Cardiac fibroblast (primary cell): Measurements from ENCODE around the gene AIMP2.
"Not testable (repeated sequence)": the region's sequence is repeated elsewhere in the genome, so short reads cannot be mapped to it uniquely, and the experiment has no call there.

Experiments
- DNase-seq, 2 donors: peaks; one replicate each; pipeline versions ENCODE4 v3.0.0 to v3.0.0-alpha.2; 2010; ENCODE audit warnings: low read depth in 2 of 2
- H3K4me3 ChIP-seq, 2 donors: replicated peaks in 1 of 2; 1 replicate in 1 of 2; 2 replicates in 1 of 2; pipeline ENCODE4 v1.5.1; 2011; ENCODE audit warnings: low read depth in 2 of 2, low read length in 2 of 2, mild to moderate bottlenecking in 2 of 2, moderate library complexity in 1 of 2
- CTCF ChIP-seq: IDR thresholded peaks from one replicate; pipeline ENCODE4 v1.5.1; 2011; ENCODE audit warnings: low read depth, mild to moderate bottlenecking, low read length, inconsistent platforms

The AIMP2 gene

GRCh38 chr7:6031567-6031966, 22.5 kb downstream of the AIMP2 start:
- TF ChIP-seq CTCF: no peak
- DNase-seq: no peak
- H3K4me3 ChIP-seq: no peak overlapping the region

DNA sequence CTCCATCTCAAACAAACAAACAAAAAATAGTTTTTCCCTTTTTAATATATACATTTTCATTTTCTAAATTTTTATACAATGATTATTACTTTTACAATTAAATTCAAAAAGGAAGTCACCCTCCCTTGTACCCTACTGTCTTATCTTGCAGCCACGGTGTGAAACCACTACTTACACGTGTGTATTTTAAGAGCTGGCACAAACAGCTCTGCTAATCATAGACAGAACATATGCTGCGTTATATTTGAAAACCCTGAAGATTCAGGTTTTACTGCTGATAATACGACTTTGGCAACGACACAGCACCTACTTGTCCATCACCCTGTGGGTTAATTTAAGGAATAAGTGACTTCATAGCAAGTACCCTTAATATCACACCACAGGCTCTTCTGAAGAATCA, 23.1 kb downstream of the AIMP2 start:
- no peak overlapping the region for H3K4me3 ChIP-seq
- TF ChIP-seq CTCF: no peak
- no peak for DNase-seq

GRCh38 chr7:6032641-6033040, 23.6 kb downstream of the AIMP2 start:
- no peak for TF ChIP-seq CTCF
- DNase-seq: no peak

GRCh38 chr7:6035165-6035564, 26.1 kb downstream of the AIMP2 start:
- H3K4me3 ChIP-seq: no peak overlapping the region
- no peak for TF ChIP-seq CTCF
- no peak for DNase-seq

More at GRCh38 chr7:6032641-6033040, 23.6 kb downstream of the AIMP2 start:
- no peak overlapping the region for H3K4me3 ChIP-seq

DNA sequence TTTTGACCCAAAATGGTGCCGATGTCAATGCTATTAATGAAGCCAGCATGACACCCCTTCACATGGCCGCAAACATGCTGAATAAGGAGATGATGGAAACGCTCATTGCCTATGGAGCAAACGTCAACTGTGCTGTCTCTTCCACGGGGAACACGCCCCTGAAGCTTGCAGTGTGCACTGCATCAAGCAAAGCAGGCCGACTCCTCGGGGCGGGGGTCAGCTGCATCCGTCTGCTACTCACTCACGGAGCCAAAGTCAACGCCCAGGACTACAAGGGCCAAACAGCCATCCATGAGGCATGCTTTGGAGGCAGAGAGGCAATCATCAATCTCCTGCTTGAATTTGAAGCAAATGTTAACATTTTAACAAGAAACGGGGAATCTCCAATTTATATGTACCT, 26.6 kb downstream of the AIMP2 start:
- H3K4me3 ChIP-seq: no peak overlapping the region
- DNase-seq: no peak
- TF ChIP-seq CTCF: no peak

- DNase-seq: no peak
- no peak overlapping the region for H3K4me3 ChIP-seq
- no peak for TF ChIP-seq CTCF
Observed at GRCh38 chr7:6049780-6050179, 40.7 kb downstream of the AIMP2 start.

- not testable (repeated sequence) for H3K4me3 ChIP-seq, DNase-seq
Observed at GRCh38 chr7:6051185-6051584, 42.1 kb downstream of the AIMP2 start.

- TF ChIP-seq CTCF: no peak
- no peak overlapping the region for H3K4me3 ChIP-seq
Observed at GRCh38 chr7:6056616-6057015, 47.5 kb downstream of the AIMP2 start.

More at GRCh38 chr7:6056616-6057015, 47.5 kb downstream of the AIMP2 start:
- no peak for DNase-seq
